Measurements from ENCODE around the gene NEU1. TPM values are rescaled to one million over a fixed set of nuclear protein-coding genes. Genes with fewer than 3 reads are reported as not detected.

The NEU1 gene
- total RNA-seq, 1 experiment from 2014 or later, result 36.2 TPM

GRCh38 chr6:31877651-31878161 lies 15.1 kb upstream of the NEU1 start:
- Histone ChIP-seq H2AFZ (ENCODE audit: low read length) (no peak overlapping the region), H4K8ac (replicated peaks; ENCODE audit: insufficient read length, low read depth, low read length) (no peak overlapping the region), H4K5ac (ENCODE audit: insufficient read length, low read depth, low read length) (no peak overlapping the region), H3K4me1 (ENCODE audit: insufficient read depth, low read length) (no peaks in the 10 kb centered on the region), H4K91ac (ENCODE audit: insufficient read length, low read depth, low read length) (no peak overlapping the region), H3K56ac (ENCODE audit: insufficient read length, low read depth, low read length) (no peak overlapping the region), H3K9ac (ENCODE audit: extremely low read depth, insufficient read length, low read length) (no peak overlapping the region), H3K23ac (ENCODE audit: insufficient read length, low read depth, low read length) (no peak overlapping the region), H3K4me2 (ENCODE audit: insufficient read depth, insufficient read length, low read length) (no peak overlapping the region), H3T11ph (ENCODE audit: low read length) (no peak overlapping the region), H3K79me2 (ENCODE audit: insufficient read depth, low read length) (no peaks in the 10 kb centered on the region), H3K14ac (ENCODE audit: insufficient read depth, low read length) (no peak overlapping the region), H2BK20ac (ENCODE audit: low read depth, low read length, poor library complexity, severe bottlenecking) (no peak overlapping the region), H3K18ac (ENCODE audit: insufficient read length, low read depth, low read length) (no peak overlapping the region), H2BK120ac (ENCODE audit: low read depth, low read length, poor library complexity, severe bottlenecking) (no peak overlapping the region), H2BK12ac (ENCODE audit: insufficient read length, low read depth, low read length) (no peak overlapping the region), H2BK5ac (ENCODE audit: insufficient read length, low read length) (no peak overlapping the region), H4K20me1 (ENCODE audit: control insufficient read depth, insufficient read depth, insufficient read length) (no peaks in the 10 kb centered on the region), H2BK15ac (ENCODE audit: low read depth, low read length) (no peak overlapping the region), H3K9me3 (ENCODE audit: control insufficient read depth, low read depth, low read length) (no peaks in the 10 kb centered on the region), H3K79me1 (ENCODE audit: insufficient read depth, low read depth, low read length, poor library complexity, severe bottlenecking) (no peaks in the 10 kb centered on the region), H2AK5ac (ENCODE audit: insufficient read length, low read length) (no peak overlapping the region), H3K23me2 (ENCODE audit: insufficient read length, low read depth, low read length, poor library complexity, severe bottlenecking) (no peaks in the 10 kb centered on the region), H3K27me3 (ENCODE audit: insufficient read depth, low read length) (no peaks in the 10 kb centered on the region), H3K27ac (ENCODE audit: insufficient read length, low read depth, low read length) (no peak overlapping the region), H3K4ac (ENCODE audit: low read depth, low read length) (no peak overlapping the region)
- Mint-ChIP-seq H3K4me1 (peaks cover 3 to 27% of the 10 kb centered on the region in 2 experiments), H3K27ac (peak overlapping the region in 1 of 3 experiments; percentile 68; a peak in 1 of 7 replicates), H3K36me3 (ENCODE audit: insufficient read depth in 1 of 3, low read depth in 3 of 3) (peaks cover 24 to 31% (median 31%) of the 10 kb centered on the region in 3 experiments; a peak in 6 of 7 replicates), H3K4me3 (no peak overlapping the region; a peak in 1 of 5 replicates), H3K27me3 (ENCODE audit: low read depth) (no peaks in the 10 kb centered on the region; the same call in 1 of the 2 replicates), H3K9me3 (no peaks in the 10 kb centered on the region)
- TF ChIP-seq CTCF (conservative IDR thresholded peaks at IDR 0.05), result no peak
- DNase-seq, result peak; percentile 30
- no CpG with 5 or more reads among the region's 10 CpGs for WGBS (ENCODE audit: extremely low coverage, insufficient read length, low lambda C conversion rate)
